HG02588 (cell line): Measurements from ENCODE around the gene RNF151.

Experiments
- ATAC-seq: cut with Tn5 transposase; IDR thresholded peaks from one replicate; pipeline ENCODE4 v1.9.1; 2021; ENCODE audit warnings: mild to moderate bottlenecking, moderate library complexity; ENCODE audit not compliant: unreplicated experiment

Gene RNF151

GRCh38 chr16:1976216-1976520 lies 9.5 kb downstream of the RNF151 start:
- ATAC-seq: no peak

DNA sequence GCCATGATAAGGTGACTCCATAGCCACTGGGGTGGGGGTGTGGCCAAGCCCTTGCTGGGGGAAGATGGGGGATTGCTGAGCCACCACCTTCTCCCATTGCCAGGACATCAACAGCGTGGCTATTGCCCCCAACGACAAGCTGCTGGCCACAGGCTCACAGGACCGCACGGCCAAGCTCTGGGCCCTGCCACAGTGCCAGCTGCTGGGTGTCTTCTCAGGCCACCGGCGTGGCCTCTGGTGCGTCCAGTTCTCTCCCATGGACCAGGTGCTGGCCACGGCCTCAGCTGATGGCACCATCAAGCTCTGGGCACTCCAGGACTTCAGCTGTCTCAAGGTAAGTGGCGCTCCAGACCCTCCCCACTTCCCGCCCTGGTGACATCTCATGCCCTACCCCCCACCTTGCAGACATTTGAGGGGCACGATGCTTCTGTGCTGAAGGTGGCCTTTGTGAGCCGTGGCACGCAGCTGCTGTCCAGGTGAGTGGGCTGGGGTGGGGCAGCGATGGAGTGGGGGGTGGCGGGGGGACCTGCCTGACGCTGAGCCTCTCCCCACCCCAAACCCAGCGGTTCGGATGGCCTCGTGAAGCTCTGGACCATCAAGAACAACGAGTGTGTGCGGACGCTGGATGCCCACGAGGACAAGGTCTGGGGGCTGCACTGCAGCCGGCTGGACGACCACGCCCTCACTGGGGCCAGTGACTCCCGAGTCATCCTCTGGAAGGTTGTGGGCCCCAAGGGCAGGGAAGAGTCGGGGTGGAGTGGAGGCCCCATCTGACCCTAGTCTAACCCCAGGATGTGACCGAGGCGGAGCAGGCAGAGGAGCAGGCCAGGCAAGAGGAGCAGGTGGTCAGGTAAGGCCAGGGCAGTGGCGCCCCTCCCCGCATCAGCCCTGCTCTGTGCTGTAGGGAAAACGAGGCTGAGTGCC lies 10.6 kb downstream of the RNF151 start:
- ATAC-seq: no peak

DNA sequence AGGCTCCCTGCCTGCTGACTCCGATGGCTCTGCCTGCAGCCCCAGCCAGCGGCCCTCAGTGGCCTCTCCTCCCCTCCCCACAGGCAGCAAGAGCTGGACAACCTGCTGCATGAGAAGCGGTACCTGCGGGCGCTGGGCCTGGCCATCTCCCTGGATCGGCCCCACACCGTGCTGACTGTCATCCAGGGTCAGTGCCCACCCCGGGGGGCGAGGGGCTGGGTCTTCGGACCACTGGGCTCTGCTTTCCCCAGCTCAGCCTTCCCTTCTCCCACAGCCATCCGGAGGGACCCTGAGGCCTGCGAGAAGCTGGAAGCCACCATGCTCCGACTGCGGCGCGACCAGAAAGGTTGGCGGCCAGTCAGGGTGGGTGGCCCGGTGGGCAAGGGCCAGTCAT lies 11.2 kb downstream of the RNF151 start:
- ATAC-seq: no peak

DNA sequence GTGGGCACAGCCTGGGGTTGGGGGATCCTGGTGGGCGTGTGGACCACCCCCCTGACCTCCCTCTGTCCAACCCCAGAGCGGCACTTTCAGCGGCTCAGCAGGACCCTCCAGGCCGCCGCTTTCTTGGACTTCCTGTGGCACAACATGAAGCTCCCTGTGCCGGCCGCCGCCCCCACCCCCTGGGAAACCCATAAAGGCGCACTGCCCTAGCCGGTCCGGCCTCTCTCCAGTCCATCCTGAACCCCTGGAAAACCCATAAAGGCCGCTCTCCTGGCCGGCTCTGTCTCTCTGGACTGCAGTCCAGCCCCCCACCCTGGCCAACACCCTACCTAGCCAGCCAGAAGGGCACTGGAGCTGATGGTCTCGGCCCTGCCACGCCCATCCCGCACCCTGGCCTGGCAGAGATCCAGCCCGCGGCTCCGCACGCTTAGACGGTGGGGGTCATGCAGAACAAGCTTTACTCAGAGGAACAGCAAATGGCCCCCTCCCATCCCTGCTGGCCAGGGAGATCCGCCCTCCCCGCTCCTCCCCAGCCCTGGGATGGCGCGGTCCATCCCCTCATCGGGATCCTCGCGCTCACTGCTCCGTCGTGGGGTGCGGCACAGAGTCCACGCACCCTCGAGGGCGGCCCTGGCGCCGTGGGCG lies 11.9 kb downstream of the RNF151 start:
- ATAC-seq: no peak

DNA sequence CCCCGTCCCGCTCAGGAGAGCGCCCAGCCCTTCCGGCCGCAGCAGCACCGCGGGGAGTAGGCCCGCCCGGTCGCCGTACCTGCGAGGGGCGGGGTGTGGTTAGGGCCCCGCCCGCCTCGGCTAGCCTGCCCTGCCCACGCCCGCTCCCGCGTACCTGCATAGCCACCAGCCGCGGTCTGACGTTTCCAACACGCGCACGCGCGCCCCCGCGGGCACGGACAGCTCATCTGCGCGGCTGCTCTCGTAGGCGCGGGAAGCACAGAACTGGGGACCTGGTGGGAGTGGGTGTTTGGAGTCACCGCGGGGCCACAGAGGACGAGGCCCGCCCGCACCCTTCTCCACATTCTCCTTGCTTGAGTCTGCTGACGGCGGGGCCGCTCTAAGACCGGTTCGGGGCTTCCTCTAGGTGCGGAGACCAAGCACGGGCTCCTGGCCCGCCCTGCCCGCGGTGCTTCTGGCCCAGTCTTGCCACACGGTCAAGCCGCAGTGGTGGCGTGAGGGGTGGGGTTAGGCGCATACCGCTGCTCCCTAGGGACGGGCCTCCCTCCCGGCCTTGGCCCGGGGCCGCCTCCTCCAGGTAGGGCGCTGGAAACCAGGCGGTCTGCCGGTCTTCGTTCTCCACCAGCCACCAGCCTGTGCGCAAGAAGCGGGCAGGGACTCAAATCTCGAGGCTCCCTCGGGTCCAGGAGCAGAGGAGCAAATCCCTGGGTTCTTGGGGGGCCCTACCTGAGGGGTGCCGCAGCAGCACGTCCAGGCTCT lies 12.8 kb downstream of the RNF151 start:
- ATAC-seq: no peak

DNA sequence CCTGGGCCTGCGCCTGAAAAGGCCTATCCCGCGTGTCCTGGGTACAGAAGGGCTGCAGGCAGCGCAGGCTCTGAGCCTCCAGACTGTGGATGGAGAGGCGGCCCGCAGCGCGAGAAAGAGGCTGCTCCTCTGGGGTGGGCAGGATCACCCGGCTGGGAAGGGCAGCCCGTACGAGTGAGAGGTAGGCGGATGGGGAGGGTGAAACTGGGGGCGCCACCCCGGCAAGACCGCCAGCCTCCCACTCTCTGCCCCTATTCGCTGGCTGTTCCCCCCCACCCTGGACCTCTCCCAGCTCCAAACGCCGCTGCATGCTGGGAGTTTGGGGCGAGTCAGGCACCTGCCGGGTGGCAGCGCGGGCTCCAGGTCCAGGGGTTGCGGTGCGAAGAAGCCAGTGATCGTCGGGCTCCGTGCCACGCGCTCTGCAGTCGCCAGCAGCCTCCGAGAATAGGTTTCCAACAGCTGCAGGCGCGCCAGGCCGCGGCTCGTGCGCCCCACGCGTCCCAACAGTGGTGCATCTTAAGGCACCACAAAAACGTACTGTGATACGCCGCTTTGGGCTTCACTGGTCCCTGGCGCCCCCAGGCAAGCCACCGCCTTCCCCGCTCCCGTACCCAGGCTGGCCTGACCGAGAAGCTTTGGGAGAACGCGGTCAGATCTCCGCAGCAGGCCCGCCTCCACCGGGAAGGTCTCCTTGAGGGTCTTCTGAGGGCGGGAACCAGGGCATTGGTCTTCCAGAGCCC lies 13.5 kb downstream of the RNF151 start:
- ATAC-seq: no peak

- no peak for ATAC-seq
Observed at GRCh38 chr16:1980770-1981087, 14.1 kb downstream of the RNF151 start.

DNA sequence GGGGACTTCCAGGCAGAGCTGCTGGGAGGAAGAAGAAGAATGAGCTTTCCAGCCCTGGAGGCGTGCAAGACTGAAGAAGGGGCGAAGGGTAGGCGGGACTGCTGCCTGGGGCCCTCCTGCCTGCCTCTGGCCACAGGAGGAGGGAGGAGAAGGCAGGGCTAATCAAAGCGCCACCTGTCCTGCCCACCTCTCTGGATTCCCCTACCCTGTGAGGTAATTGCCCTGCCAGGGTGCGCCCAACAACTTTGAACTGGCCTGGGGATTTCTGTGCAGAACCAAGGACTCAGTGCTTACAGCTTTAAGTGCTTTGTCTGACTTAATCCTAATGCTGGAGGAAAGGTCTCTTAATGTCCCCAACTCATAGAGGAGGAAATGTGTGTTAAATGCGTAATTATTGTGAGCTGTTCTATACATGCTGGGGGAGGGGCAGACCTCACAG lies 14.8 kb downstream of the RNF151 start, which contains the start of gene NOXO1:
NOXO1 (minus strand) TSS at position 72 of the 439 bp plus-strand sequence. CDS start 290 bp downstream, outside the sequence.
- ATAC-seq: no peak

- no peak for ATAC-seq
Observed at GRCh38 chr16:1982013-1982433, 15.4 kb downstream of the RNF151 start.

- ATAC-seq: no peak
Observed at GRCh38 chr16:1982991-1983543, 16.4 kb downstream of the RNF151 start.

DNA sequence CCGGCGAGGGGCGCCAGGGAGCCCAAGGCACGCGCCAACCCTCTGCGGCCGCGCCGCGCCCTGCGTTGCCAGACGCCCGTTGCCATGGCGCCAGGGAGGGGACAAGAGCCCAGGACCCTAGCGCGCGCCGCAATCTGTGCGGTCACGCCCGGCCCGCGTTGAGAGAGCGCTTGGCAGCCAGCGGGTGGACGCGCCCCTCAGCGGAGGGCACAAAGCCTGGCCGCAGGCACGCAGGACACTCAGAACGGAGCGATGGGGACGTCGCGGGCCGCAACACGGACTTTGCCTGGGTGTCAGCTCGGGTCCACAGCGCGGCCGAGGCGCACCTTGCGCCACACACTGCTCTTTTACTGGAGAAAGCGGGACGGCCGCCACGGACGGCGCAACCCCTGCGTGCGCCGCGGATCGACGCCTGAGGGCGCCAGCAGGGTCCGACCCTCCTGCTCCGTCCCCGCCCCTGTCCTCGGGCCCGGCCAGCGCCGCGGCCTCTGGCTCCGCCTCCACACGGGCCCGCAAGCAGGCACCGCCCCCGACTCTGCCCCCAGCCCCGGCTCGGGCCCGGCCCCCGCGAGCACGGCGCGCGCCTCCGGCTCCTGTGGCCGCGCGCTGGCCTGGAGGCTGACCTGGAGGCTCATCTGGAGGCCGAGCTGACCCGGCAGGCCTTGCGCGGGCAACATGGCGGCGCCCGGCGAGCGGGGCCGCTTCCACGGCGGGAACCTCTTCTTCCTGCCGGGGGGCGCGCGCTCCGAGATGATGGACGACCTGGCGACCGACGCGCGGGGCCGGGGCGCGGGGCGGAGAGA lies 17.1 kb downstream of the RNF151 start, which contains the start of gene GFER:
GFER (plus strand) TSS at position 650 of the 803 bp plus-strand sequence; CDS start at position 676, 26 bp downstream.
- peak; percentile 72 for ATAC-seq

GRCh38 chr16:1984347-1985225 lies 17.9 kb downstream of the RNF151 start:
- no peak for ATAC-seq

DNA sequence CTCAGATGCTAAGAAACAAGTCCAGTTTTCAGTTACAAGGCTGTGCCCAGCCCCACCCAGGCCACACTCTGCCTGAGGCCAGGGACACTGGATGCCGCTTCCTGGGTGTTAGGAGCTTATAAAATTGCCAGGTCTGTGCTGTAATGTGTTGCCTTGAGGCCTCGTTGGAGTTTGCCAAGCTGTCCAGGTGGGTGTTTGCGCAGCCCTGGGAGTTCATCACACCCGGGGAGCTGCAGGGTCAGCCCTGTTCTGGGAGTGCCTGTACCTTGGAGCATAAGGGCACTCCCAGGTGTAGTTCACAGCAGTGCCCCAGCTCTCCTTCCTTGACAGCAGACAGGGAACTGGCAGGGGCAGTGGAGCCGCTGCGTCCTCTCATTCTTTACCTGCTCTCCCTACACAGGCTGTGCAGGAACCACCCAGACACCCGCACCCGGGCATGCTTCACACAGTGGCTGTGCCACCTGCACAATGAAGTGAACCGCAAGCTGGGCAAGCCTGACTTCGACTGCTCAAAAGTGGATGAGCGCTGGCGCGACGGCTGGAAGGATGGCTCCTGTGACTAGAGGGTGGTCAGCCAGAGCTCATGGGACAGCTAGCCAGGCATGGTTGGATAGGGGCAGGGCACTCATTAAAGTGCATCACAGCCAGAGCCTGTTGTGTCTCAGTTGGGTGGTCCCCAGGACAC lies 19.0 kb downstream of the RNF151 start:
- ATAC-seq: no peak

DNA sequence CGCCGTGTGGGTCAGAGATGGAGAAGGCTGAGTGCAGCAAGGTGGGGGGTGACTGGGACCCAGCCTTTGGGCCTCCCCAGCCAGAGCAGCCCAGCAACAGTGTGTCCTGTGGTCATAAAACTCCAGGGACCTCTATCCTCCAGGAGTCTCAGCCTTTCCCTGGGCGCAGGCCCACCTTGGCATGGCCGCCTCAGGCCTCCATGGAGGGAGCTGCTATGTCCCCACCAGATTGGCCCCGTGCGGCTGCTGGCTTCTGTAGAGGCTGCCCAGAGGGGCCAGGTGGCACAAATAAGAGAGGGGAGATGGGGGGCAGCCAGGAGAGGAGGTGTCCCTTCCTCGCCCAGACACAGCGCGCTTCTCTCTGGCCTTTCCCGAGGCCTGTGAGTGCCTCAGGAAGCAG lies 20.5 kb downstream of the RNF151 start:
- ATAC-seq: no peak

- no peak for ATAC-seq
Observed at GRCh38 chr16:1989209-1990100, 22.8 kb downstream of the RNF151 start, which contains the start of gene SYNGR3. Gene SYNGR3, plus strand, starts transcription at chr16:1989970. Its CDS starts 133 bp downstream, at chr16:1990103.

DNA sequence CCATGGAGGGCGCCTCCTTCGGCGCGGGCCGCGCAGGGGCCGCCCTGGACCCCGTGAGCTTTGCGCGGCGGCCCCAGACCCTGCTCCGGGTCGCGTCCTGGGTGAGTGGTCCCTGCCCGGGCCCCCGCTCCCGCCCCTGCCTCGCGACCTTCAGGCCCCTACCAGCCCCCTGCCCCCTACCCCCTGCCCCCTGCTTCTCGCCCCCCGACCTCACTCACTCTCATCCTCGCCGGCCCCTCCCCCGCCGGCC lies 23.4 kb downstream of the RNF151 start:
- ATAC-seq: no peak
